Activated T-cell treated with anti-CD3 and anti-CD28 coated beads for 4 hours (primary cell): ENCODE results near the gene SAXO2.
"Not testable (repeated sequence)": the region's sequence is repeated elsewhere in the genome, so short reads cannot be mapped to it uniquely, and the experiment has no call there.

Source experiments
- DNase-seq: peaks from one replicate; pipeline ENCODE4 v3.0.0-alpha.2; 2020

SAXO2 gene

GRCh38 chr15:82314769-82315518, 52.3 kb downstream of the SAXO2 start:
- no peak for DNase-seq

GRCh38 chr15:82315519-82316246, 53.1 kb downstream of the SAXO2 start:
- no peak for DNase-seq

GRCh38 chr15:82316247-82317090, 53.9 kb downstream of the SAXO2 start:
- not testable (repeated sequence) for DNase-seq

- DNase-seq = no peak
These were observed 54.5 kb downstream of the SAXO2 start for GRCh38 chr15:82317091-82317489.

- DNase-seq = not testable (repeated sequence)
These were observed 54.9 kb downstream of the SAXO2 start for GRCh38 chr15:82317516-82317915.

- DNase-seq = not testable (repeated sequence)
These were observed 55.7 kb downstream of the SAXO2 start for GRCh38 chr15:82318281-82318680.

GRCh38 chr15:82319522-82320278, 57.1 kb downstream of the SAXO2 start:
- DNase-seq = not testable (repeated sequence)

- not testable (repeated sequence) for DNase-seq
These were observed 58.2 kb downstream of the SAXO2 start for GRCh38 chr15:82320861-82321260.

- not testable (repeated sequence) for DNase-seq
These were observed 59.9 kb downstream of the SAXO2 start for GRCh38 chr15:82322488-82322887.

- DNase-seq = not testable (repeated sequence)
These were observed 62.2 kb downstream of the SAXO2 start for GRCh38 chr15:82324831-82325230.

- DNase-seq = not testable (repeated sequence)
These were observed 63.0 kb downstream of the SAXO2 start for GRCh38 chr15:82325646-82326045.

GRCh38 chr15:82326896-82327295, 64.3 kb downstream of the SAXO2 start:
- not testable (repeated sequence) for DNase-seq

GRCh38 chr15:82327372-82327771, 64.8 kb downstream of the SAXO2 start:
- DNase-seq = not testable (repeated sequence)

- not testable (repeated sequence) for DNase-seq
These were observed 66.4 kb downstream of the SAXO2 start for GRCh38 chr15:82329039-82329438.

GRCh38 chr15:82330921-82331320, 68.3 kb downstream of the SAXO2 start:
- not testable (repeated sequence) for DNase-seq

- not testable (repeated sequence) for DNase-seq
These were observed 69.1 kb downstream of the SAXO2 start for GRCh38 chr15:82331576-82332304.

GRCh38 chr15:82332711-82333602, 70.3 kb downstream of the SAXO2 start:
- DNase-seq = not testable (repeated sequence)

GRCh38 chr15:82333603-82334553, 71.3 kb downstream of the SAXO2 start:
- not testable (repeated sequence) for DNase-seq
